A549 treated with CpdA at 1 μM for 4 hours (cell line): ENCODE data around the gene ERAS. TPM values are rescaled to one million over a fixed set of nuclear protein-coding genes. Genes with fewer than 3 reads are reported as not detected.

Source experiments
- total RNA-seq: library from RNA; stranded (reverse); fragments of 200-300 nt; extraction: Qiagen RNA extraction; gene quantifications from 5 replicates; pipeline ENCODE4 v1.2.3, GENCODE V29; 2022; ENCODE audit warnings: low read depth

Gene ERAS
- 0.10 TPM in 1 of 5 replicates, not detected in the others for total RNA-seq

GRCh38 chrX:48826135-48826875 lies at the start of gene ERAS:
Gene ERAS, plus strand, starts transcription at chrX:48826513. Its CDS starts 2,611 bp downstream, at chrX:48829124.

GRCh38 chrX:48786341-48786800 lies 39.9 kb upstream of the ERAS start, which contains the start of gene GATA1:
Gene GATA1, plus strand, starts transcription at chrX:48786590. Its CDS starts 4,520 bp downstream, at chrX:48791110.

GRCh38 chrX:48801280-48802088 lies 24.8 kb upstream of the ERAS start, which contains the start of gene HDAC6:
Gene HDAC6, plus strand, starts transcription at chrX:48802067. Its CDS starts 626 bp downstream, at chrX:48802693.

DNA sequence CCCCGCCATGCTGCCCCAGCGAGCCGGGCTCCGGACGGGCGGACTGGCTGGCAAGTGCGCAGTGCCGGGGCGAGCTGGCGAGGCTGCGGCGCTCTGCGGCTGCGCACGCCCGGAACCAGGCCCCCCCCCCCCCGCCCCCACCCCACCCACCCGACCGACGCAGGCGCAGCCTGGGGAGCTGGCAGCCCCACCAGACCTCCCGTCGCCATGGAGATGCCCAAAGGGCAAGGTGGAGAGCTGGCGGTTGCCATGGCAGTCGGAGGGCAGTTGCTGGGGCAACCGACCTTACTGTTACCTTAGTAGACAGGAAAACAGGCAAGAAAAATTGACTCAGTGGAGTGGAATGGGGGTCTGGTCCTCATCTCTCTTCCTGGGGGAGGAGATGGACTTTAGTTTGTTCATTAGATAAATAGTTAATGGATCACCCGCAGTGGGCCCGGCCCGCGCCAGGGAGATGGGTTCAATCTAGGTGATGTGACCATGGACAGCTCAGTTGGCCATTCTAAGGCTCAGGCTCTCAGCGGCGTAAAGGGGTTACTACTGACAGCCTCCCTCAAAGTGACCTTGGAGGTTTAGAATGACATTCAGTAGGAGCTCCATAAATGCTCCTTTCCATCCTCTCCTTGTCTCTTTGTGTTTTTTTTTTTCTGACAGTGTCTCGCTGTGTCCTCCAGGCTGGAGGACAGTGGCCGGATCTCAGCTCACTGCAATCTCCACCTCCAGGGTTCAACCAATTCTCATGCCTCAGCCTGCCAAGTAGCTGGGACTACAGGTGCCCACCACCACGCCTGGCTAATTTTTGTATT lies 9.4 kb downstream of the ERAS start, which contains the start of gene PCSK1N:
Gene PCSK1N (minus strand): TSS at position 87 of the 806 bp plus-strand sequence. CDS start 78 bp downstream, at position 9.

Other genes starting within 250 kb of the ERAS start
- 48.4 to 73.1 TPM (median 64.9 TPM) in 5 replicates for gene WDR13, start 229.0 kb upstream of the ERAS start, total RNA-seq
- gene WAS, start 142.7 kb upstream of the ERAS start, total RNA-seq = 0.12 to 0.33 TPM (median 0.28 TPM) in 4 of 5 replicates, not detected in the other
- 21.5 to 23.4 TPM (median 21.8 TPM) in 5 replicates for gene SUV39H1, start 129.8 kb upstream of the ERAS start, total RNA-seq
- gene GLOD5, start 64.8 kb upstream of the ERAS start, total RNA-seq = not detected in 5 replicates
- gene GATA1, start 39.9 kb upstream of the ERAS start, total RNA-seq = not detected in 5 replicates
- 22.9 to 33.4 TPM (median 29.2 TPM) in 5 replicates for gene HDAC6, start 24.4 kb upstream of the ERAS start, total RNA-seq
- gene PCSK1N, start 9.1 kb downstream of the ERAS start, total RNA-seq = 18.4 to 50.4 TPM (median 44.8 TPM) in 5 replicates
- 80.5 to 110 TPM (median 105 TPM) in 5 replicates for gene TIMM17B, start 71.3 kb downstream of the ERAS start, total RNA-seq
- gene PQBP1, start 71.4 kb downstream of the ERAS start, total RNA-seq = 97.6 to 109 TPM (median 105 TPM) in 5 replicates
- gene SLC35A2, start 85.1 kb downstream of the ERAS start, total RNA-seq = 53.9 to 71.3 TPM (median 67.3 TPM) in 5 replicates
- 10.7 to 12.1 TPM (median 11.5 TPM) in 5 replicates for gene PIM2, start 92.5 kb downstream of the ERAS start, total RNA-seq
- gene OTUD5, start 131.1 kb downstream of the ERAS start, total RNA-seq = 60.6 to 69.6 TPM (median 64.6 TPM) in 5 replicates
- 0.86 to 2.0 TPM (median 1.2 TPM) in 5 replicates for gene KCND1, start 145.3 kb downstream of the ERAS start, total RNA-seq
- 22.2 to 24.2 TPM (median 23.0 TPM) in 5 replicates for gene GRIPAP1, start 175.8 kb downstream of the ERAS start, total RNA-seq
- gene TFE3, start 216.8 kb downstream of the ERAS start, total RNA-seq = 49.2 to 63.4 TPM (median 61.8 TPM) in 5 replicates
- gene CCDC120, start 232.5 kb downstream of the ERAS start, total RNA-seq = 3.2 to 4.7 TPM (median 3.6 TPM) in 5 replicates
- gene PRAF2, start 247.5 kb downstream of the ERAS start, total RNA-seq = 32.8 to 48.2 TPM (median 42.6 TPM) in 5 replicates